ENCODE measurements around the gene RBM3.
"Not testable (repeated sequence)": the region's sequence is repeated elsewhere in the genome, so short reads cannot be mapped to it uniquely, and the experiment has no call there.

Gene RBM3

GRCh38 chrX:48574270-48575266 lies at the start of gene RBM3:
Gene RBM3, plus strand, starts transcription at chrX:48574484. Its CDS starts 697 bp downstream, at chrX:48575181.
- peak; percentile 89 for DNase-seq

GRCh38 chrX:48525853-48526252 lies 48.4 kb upstream of the RBM3 start:
- DNase-seq = not testable (repeated sequence)

GRCh38 chrX:48530736-48531135 lies 43.5 kb upstream of the RBM3 start:
- DNase-seq = no peak

GRCh38 chrX:48531358-48531959 lies 42.8 kb upstream of the RBM3 start:
- no peak for DNase-seq

- DNase-seq = no peak
Measured at GRCh38 chrX:48532161-48532560, 42.1 kb upstream of the RBM3 start.

- no peak for DNase-seq
Measured at GRCh38 chrX:48533165-48533564, 41.1 kb upstream of the RBM3 start.

GRCh38 chrX:48538641-48539344 lies 35.5 kb upstream of the RBM3 start:
- DNase-seq = no peak

- peak; percentile 97 for DNase-seq
Measured at GRCh38 chrX:48539345-48540027, 34.8 kb upstream of the RBM3 start, which contains the start of gene TBC1D25. Gene TBC1D25, plus strand, starts transcription at chrX:48539714. Its CDS starts 84 bp downstream, at chrX:48539798.

- DNase-seq = peak; percentile 56
Measured at GRCh38 chrX:48540028-48540375, 34.3 kb upstream of the RBM3 start.

GRCh38 chrX:48540480-48540879 lies 33.8 kb upstream of the RBM3 start:
- DNase-seq = no peak

- no peak for DNase-seq
Measured at GRCh38 chrX:48541140-48541814, 33.0 kb upstream of the RBM3 start.

- no peak for DNase-seq
Measured at GRCh38 chrX:48548871-48549270, 25.4 kb upstream of the RBM3 start.

GRCh38 chrX:48555731-48556325 lies 18.5 kb upstream of the RBM3 start:
- not testable (repeated sequence) for DNase-seq

- DNase-seq = no peak
Measured at GRCh38 chrX:48558271-48558670, 16.0 kb upstream of the RBM3 start.

GRCh38 chrX:48559636-48560035 lies 14.6 kb upstream of the RBM3 start:
- DNase-seq = no peak

GRCh38 chrX:48560056-48560455 lies 14.2 kb upstream of the RBM3 start:
- DNase-seq = no peak

- DNase-seq = no peak
Measured at GRCh38 chrX:48560681-48561080, 13.6 kb upstream of the RBM3 start.

GRCh38 chrX:48569958-48570357 lies 4.3 kb upstream of the RBM3 start:
- DNase-seq = no peak

- DNase-seq = no peak
Measured at GRCh38 chrX:48573690-48574269, 504 bp upstream of the RBM3 start.

- DNase-seq = no peak
Measured at GRCh38 chrX:48575642-48576041, 1.4 kb downstream of the RBM3 start.

- no peak for DNase-seq
Measured at GRCh38 chrX:48576108-48576507, 1.8 kb downstream of the RBM3 start.

Data from activated naive CD4-positive, alpha-beta T cell treated with anti-CD3 and anti-CD28 coated beads, Interleukin-2, amount 50 U/mL, for 16 hours (primary cell).